NCI-H2107 treated with DMSO at 0.1 percent for 48 hours (cell line): ENCODE results near the gene SFXN2.
"Not testable (repeated sequence)": the region's sequence is repeated elsewhere in the genome, so short reads cannot be mapped to it uniquely, and the experiment has no call there.

Experiments
- DNase-seq: peaks from one replicate; lab custom pipeline; 2025; ENCODE audit not compliant: unreplicated experiment; lab: John Stamatoyannopoulos, UW

Gene SFXN2

DNA sequence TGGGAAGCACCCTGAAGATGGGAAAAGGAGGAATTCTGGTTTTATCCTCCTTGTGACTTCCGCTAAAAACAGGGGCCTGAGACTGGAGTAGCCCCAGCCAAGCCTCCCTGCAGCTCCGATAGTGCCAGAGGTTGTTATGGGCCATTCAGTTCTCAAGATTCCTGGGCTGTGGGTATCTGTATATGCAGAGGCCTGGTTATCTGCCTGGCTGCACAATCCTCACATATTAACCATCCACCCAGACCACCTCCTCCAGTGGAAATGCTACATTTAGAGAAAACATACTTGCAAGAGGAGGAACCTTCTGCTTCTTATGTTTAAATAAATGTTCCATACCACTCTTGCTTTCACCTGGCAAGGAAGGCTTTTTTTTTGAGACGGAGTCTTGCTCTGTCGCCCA lies 34.8 kb upstream of the SFXN2 start:
- DNase-seq: no peak

DNA sequence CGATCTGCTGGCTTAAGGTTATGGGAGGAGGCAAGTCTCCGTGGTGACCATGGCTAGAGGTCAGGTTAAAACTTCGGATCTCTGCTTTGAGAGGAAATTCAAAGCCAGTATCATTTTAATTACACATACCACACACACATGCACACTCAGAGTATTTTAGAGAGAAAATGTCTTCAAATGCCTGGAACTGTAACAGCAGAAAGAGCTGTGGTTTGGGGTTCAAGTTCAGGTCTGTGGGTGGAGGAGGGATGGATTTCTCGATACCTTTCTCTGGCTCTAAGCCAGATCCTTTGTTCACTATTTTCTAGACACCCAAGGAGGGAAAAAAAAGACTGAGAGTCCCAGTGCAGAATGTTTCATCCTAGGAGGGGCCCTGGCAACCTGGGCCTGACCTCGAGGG lies 32.7 kb upstream of the SFXN2 start:
- no peak for DNase-seq

DNA sequence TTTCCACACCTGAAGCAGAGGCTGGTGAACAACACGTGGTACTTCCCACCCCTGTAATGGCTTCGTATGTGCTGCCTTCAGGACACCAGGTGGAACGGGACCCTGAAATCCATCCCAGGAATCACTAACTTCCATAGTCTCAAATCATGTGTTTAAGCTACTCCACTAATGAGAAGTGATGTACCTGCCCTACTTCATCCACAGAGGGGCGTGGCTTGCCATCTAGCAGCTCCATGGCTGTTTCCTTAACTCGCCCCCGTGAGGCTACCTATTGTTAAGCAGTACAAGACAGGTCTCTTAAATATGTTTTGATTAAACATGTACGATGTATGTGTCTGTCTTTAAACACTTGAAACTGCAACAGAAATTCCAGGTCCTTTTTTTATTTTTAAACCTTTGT lies 32.0 kb upstream of the SFXN2 start:
- DNase-seq: no peak

DNA sequence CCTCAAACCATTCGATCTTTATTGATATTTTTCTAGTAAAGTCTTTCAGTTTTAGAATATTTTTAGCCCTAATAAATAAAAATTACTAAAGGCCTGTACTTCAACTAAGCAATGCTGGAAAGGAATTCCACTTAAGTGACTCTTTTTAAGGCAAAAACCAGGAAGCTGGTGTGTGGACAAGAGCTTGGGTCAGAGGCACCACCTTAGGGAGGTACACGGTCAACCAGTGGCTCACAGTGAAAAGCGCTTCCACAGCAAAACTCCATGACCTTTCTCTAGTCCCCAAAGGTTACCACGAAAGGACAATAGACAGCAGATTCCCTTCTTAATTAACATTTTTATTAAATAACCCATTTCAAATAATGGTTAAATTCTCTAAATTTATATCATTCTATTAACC lies 31.5 kb upstream of the SFXN2 start:
- no peak for DNase-seq

DNA sequence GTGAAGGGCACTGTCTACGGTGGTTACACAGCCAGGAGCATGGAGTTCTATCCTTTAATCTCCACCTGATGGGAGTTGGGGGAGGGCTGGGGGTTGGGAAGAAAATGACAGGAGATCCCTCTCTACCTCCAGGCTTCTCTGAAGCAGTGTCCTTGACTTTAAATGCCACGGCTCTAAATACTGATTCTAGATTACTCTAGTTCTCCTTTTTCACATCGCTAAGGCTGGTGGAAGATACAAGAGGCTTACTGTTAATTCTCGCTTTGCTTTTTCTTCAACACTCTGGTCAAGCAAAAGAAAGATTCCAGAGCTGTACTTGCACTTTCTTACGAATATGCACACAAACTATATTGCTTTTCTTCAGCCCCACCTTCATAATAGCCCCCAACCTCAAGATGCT lies 30.7 kb upstream of the SFXN2 start:
- DNase-seq: no peak

DNA sequence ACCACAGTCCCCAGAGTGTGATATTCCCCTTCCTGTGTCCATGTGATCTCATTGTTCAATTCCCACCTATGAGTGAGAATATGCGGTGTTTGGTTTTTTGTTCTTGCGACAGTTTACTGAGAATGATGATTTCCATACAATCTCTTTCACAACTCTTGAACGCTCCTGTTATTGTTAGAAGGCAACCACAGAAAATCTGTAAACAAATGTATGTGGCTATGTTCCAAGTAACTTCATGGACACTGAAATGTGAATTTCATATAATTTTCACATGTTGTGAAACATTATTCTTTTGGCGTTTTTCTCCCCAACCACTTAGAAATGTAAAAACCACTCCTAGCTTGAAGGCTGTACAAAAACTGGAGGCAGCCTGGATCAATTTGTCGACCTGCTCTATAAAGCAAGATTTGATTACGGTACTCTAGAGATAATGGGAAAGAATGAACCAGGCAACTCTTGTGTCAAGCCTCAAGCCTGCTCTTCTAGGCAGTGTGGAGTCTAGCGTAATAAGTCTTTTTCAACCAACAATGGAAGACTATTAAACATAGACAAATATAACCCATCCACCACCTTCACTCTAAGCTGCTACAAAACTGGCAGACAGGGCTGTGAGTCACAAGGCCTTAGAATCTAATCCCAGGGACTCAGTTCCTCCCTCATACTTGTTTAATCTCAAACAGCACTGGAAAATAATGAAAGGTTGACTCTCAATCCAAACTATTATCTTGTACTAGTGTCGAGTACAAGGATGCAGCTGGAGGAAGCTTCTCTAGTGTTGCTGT lies 23.0 kb upstream of the SFXN2 start:
- DNase-seq: peak; percentile 11

DNA sequence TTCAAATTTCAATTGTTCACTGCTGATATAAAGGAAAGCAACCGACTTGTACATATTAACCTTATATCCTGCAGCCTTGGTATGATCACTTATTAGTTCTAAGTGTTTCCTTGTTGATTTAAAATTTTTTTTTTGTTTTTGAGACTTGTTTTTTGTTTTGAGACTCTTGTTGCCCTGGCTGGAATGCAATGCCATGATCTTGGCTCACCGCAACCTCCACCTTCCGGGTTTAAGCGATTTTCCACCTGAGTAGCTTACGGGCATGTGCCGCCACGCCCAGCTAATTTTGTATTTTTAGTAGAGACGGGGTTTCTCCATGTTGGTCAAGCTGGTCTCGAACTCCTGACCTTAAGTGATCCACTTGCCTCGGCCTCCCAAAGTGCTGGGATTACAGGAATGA lies 19.0 kb upstream of the SFXN2 start:
- DNase-seq: not testable (repeated sequence)

DNA sequence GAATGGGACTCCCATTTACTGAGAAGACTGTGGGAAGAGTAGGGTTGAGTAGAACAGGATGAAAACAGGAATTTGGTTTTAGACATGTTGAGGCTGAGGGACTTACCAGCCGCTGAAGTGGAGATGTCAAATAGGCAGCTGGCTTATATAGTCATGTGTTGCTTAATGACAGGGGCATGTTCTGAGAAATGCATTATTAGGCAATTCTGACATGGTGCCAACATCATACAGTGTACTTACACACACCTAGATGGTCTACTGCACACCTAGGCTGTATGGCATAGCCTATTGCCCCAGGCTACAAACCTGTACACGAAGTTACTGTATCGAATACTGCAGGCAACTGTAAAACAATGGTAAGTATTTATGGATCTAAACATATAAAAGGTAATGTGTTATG lies 17.7 kb upstream of the SFXN2 start:
- DNase-seq: no peak

DNA sequence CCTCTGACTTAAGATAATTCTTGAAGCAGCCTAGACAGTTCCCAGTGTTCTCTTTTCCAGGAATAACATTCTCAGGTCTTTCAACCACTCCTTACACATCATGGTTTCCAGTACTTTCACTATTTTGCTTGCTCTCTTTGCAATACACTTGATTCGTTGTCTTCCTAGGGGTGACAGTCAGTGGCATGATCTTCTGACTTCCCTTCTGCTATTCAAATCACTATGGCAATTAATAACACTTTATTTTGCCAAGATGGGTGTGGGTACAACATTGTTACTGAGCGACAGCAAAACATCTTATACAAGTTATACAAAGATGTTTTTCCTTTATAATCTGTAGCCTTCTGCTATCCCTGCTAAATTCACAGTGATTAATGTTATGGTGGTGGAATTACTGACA lies 15.5 kb upstream of the SFXN2 start:
- DNase-seq: no peak

DNA sequence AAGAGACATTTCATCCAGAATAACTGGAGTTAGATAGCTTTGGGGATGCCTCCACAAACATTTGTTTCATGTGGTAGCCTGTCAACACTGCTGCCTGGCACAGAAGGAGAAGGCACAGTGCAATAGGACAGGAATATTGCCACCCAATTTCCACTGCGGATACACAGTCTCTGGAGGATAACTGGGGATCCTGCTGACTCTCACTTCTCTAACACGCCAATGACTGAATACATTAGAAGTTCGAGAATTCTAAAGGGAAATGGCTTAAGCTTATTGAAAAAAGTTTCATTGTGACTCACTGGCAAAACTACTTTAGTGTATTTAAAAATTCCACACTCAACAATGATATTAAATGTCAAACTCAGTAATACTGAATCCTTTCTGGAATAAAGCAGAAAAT lies 13.2 kb upstream of the SFXN2 start:
- no peak for DNase-seq

DNA sequence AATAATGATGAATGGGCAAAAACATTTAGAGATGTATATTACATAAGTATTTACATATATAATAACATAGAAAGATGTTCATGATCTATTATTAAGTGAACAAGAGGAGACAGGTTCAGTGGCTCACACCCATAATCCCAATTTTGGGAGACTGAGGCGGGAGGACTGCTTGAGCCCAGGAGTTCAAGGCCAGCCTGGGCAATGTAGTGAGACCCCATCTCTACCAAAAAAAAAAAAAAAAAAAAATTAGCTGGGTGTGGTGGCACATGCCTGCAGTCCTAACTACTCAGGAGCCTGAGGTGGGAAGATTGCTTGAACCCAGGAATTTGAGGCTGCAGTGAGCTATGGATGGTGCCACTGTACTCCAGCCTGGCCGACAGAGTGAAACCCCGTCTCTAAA lies 12.6 kb upstream of the SFXN2 start:
- no peak for DNase-seq

DNA sequence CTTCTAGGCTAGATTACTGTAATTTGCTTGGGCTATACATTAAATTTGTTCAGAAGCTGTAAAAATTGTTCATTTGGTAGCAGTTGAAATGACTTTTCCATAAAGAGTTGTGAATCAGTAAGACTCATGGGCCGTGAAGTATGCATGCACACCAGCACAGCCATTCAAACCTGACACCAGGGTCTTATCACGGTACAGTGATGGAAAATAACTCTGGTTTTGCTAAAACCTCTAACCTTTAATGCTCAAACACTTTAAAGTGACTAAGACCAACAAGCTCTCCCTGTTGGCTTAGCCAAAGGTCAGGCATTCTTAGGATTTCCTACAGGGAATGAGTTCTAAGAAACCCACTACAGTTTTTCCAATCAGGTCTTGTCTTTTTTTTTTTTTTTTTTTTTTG lies 11.7 kb upstream of the SFXN2 start:
- no peak for DNase-seq

DNA sequence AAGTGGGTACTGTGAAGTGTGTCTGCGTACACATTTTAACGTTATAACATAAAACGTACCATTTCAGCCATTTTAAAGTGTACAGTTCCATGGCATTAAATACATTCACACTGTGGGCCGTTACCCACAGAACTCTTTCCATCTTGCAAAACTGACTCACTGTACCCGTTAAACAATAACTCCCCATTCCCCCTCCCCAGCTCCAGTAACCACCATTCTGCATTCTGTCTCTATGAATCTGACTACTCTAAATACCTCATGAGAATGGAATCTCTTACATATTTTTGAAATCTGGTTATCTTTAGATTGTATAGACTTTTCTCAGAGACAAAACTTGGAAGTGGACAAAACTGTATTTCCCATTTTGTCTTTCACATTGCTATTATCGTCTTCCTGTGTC lies 9.5 kb upstream of the SFXN2 start:
- DNase-seq: no peak

DNA sequence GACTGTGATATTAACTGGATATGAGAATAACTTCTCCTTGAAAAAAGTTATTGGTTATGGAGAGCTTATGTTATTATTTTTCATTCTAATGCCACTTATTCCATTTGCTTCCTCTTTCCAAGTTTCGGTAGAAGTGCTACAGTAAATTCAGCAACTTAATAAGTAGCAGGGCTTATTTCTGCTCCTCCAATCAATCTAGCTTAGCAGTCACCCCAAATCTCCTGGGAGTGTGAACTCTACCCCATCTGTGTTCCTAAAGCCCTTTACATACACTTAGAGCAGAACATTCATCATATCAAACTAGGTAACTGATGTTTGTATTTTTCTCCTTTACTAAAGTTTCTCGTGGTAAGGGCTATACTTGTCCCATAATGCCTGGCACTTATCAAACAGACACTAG lies 8.9 kb upstream of the SFXN2 start:
- no peak for DNase-seq

DNA sequence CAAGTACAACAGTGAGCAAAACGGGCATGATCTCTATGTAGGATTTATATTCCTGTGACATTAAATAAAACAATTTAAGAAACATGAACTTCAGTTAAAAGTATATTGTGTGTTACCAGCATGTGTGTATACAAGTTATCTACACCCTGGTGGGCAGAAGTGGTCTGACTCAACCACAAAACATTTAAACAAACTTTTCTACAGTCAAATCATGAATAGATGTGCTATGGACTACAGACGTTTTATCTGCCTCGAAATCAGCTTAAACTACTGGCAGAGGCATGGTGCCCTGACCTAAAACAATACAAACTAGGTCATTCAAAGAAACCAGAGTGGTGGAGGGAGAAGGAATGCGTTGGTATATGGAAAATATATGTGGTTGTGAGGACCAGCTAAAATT lies 3.8 kb upstream of the SFXN2 start:
- no peak for DNase-seq

DNA sequence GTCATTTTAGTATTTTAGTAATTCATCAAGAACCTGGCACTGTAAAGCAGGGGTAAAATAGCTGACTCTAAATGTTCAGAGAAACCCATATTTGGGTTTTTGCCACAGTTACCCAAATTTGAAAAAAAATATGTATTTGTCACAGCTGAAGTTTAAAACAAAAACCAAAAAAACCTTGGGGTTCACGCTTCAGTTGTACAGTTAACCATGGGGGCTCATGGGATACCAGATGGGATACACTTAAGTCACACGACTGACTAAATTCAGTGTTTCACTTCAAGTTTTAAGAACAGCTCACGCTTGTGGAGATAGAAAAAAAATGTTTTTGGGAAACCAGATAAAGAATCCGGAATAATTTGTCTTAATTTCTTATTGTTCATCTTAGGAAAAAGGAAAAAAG lies 2.3 kb upstream of the SFXN2 start:
- no peak for DNase-seq

DNA sequence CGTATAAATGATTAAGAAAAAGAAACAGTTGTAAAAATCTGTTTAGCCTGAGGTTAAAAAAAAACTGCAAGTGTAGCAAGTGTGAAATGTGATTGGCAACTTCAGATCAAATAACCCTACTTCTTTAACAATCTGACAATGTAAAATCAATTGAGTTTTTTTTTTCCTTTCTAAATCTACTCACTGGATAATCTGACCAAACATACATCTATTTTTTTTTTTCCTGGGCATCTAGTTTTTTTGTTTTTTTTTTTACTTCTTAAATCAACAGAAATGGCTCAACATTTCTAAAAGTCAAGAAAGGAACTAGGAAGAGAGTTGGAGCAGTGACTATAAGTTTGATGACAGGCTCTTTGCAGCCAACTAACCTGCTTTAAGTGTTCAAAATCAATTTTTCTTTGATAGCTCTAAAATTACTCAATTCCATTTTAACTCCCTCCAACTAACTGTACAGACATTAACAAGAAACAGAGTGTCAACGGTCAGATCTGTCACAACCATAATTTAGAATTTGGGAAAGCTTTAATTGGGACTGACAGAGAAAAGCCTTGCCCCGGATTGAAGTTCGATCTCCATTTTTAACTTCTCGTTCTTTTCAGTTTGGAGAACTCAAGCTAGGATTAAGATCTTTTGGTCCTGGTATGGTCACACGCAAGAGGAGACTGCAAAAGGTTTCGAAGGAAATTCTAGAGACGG lies 1.4 kb upstream of the SFXN2 start:
- no peak for DNase-seq

DNA sequence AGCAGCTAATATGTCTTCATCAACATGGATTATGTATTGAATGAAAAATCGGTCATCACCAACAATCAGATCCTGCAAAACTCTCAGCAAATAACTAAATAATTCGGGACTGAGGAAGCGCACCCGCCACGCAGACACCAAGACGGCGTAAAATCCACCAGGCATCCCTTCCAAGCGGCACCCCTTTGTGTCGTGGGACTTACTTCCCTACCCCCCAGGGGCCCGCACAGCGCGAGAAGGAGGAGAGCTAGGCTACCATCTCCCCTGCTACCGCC lies 960 bp upstream of the SFXN2 start:
- DNase-seq: no peak

DNA sequence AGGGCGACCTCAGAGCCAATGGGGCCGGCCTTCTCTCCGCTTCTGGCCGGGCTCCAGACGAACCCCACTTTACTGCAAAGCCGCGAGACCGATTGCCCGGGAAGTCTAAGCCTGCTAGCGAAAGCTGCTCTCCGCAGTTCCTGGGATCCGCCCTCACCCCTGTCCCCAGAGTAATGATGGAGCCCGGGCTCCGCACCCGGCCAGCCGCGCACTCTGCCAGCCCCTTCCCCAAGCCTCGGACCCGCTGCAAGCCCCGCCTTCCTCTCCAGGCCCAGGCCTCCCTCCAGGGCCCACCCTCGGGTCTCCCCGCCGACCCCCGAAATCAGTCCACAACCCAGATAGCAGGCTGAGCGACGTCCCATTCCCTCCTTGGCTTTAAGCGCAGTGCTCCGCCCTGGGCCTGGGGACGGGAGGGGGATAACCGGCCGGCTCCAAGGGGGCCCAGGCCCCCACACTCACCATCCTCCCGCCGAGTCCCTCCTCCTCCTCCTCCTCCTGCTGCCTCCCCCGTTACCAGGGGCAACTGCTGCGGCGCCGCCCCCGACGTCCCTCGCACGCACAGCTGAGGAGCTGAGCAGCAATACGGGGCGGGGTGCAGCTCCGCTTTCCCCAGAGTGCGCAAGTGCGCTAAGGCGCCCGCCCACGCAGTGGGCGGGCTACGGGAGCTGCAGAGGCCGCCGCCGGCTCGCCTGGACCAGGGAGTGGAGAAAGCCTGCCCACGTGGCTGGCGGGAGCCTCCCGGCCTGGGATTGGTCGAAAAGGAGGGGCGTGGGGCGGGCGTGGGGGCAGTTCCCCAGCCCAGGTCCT lies 419 bp upstream of the SFXN2 start, which contains the start of gene ARL3:
Gene ARL3 (minus strand): TSS at position 584 of the 807 bp plus-strand sequence. CDS start 122 bp downstream, at position 462.
- peak; percentile 75 for DNase-seq

DNA sequence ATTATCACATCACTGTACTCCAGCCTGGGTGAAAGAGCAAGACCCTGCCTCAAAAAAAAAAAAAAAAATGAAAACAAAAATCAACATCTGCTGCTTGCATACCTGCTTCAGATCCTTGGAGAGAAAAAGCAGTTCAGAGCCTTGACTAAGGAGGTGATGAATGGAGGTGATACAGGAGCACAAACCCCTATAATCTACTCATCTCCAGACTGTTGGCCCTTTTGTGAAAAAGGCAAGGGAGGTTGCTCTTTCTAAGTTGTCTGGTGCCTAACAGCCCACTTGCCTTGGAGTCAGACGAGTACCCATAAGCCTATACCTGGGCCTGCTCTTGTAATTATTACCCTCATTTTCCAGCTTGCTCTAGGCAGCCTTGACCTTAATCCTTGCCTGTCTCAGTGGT lies 1.4 kb downstream of the SFXN2 start:
- DNase-seq: no peak

DNA sequence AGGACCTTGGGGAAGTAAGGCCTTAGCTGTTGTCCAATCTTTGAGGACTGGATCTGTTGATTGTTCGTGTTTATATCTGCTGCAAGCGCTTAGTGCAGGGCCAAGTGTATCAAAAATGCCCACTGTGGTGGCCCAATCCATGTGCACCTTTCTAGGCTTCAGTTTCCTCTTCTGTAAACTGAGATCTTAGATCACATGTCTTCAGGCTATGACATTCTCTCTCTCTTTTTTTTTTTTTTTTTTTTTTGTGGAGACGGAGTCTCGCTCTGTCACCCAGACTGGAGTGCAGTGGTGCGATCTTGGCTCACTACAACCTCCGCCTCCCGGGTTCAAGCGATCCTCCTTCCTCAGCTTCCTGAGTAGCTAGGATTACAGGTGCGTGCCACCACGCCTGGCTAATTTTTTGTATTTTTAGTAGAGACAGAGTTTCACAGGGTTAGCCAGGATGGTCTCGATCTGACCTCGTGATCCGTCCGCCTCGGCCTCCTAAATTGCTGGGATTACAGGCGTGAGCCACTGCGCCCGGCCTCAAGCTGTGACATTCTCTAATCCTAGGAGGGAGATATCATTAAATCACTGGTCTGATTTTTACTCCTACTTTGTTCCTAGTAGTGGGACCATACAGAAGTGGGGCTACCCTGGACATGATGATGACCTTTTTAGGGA lies 2.6 kb downstream of the SFXN2 start:
- not testable (repeated sequence) for DNase-seq

DNA sequence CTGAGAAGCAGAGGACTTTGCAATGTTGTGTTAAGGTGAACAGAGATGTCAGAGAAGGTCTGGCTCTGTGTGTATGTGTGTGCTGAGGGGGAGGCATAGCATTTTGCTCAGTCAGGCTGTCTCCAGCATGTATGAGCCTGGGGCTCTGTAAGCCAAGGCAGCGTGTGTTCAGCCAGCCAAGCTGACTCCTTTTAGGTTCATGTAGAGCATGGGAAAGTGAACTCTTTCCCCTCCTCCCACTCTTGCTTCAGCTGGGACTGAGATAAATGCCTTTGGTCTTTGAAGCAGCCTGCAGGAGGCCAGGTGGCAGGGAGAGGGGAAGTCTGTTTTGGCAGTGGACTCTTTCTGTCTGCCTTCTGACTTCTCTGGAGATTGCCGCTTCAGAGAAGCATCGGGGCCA lies 3.8 kb downstream of the SFXN2 start:
- no peak for DNase-seq
